ENCODE measurements around the gene BOLA3.

Gene BOLA3

DNA sequence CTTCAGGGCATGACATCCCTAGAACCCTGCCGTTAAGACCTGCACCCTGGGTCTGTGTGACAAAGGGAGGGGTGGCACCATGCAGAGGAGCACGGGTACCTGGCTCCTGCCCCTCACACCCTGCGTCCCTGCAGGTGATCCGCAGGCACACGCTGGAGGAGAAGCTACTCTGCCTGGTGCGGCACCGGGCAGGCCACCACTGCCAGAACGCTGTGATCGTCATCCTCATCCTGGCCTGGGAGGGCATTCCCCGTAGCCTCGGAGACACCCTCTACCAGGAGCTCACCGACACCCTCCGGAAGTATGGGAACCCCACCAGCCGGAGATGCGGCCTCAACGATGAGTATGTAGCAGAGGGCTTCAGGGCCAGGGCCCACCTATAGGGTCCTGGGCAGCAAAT, 60.0 kb downstream of the BOLA3 start:
- no peak for DNase-seq

DNA sequence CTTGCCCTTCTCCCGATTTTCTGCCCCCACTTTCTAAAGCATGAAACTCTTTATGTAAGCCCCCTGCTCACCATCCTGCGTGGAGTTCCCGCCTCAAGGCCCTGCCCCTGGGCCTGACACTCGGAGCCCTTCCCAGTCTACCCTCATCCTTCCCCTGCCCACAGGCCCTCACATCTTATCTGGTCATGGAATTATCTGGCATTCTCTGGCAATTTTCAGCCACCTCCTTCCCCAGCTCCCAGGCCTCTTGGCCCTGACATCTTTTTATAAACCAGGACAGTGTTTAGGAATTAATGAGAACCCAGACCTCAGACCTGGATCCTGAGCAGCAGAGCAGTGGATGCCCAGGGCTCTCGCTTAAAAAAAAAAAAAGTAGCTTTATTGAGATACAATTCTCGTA, 61.7 kb downstream of the BOLA3 start:
- H3K4ac ChIP-seq (ENCODE audit: low read depth in 1 of 2, low read length in 2 of 2), result no peak overlapping the region
- 96% methylated on average over 4 of the region's 6 CpGs for WGBS
- H3K79me1 ChIP-seq (replicated peaks; ENCODE audit: low read length, poor library complexity, severe bottlenecking), result peaks cover 12% of the 10 kb centered on the region
- H2AK5ac ChIP-seq (ENCODE audit: low read length, severe bottlenecking), result no peak overlapping the region
- no peak overlapping the region for H2BK5ac ChIP-seq (ENCODE audit: low read depth, low read length, poor library complexity, severe bottlenecking)
- no peak for DNase-seq
- H3K18ac ChIP-seq (ENCODE audit: low read depth in 1 of 2, low read length in 2 of 2), result no peak overlapping the region
- H2BK15ac ChIP-seq (ENCODE audit: low read depth, poor library complexity, severe bottlenecking), result no peak overlapping the region
- H3K27me3 ChIP-seq (ENCODE audit: control insufficient read depth in 1 of 2, insufficient read depth in 1 of 2, low read length in 2 of 2), result no peaks in the 10 kb centered on the region
- H4K8ac ChIP-seq (ENCODE audit: low read length), result no peak overlapping the region
- H3K4me1 ChIP-seq (ENCODE audit: control insufficient read depth, insufficient read depth, low read depth, low read length), result peaks cover 9% of the 10 kb centered on the region
- no peak overlapping the region for H4K91ac ChIP-seq (ENCODE audit: low read length)
- H3K23ac ChIP-seq (ENCODE audit: low read length in 2 of 2), result no peak overlapping the region
- no peak overlapping the region for H2AFZ ChIP-seq (ENCODE audit: low read depth, low read length)
- no peak overlapping the region for H3K4me2 ChIP-seq (ENCODE audit: low read length, poor library complexity, severe bottlenecking)
- H3K36me3 ChIP-seq (ENCODE audit: control insufficient read depth in 1 of 2, insufficient read depth in 2 of 2, low read depth in 1 of 2, low read length in 2 of 2), result peaks cover 30 to 46% of the 10 kb centered on the region in 2 experiments
- no peak overlapping the region for H3K4me3 ChIP-seq (ENCODE audit: insufficient read depth in 1 of 2, low read depth in 1 of 2, low read length in 2 of 2)
- no peak overlapping the region for H2BK12ac ChIP-seq (ENCODE audit: low read length in 2 of 2)
- no peak overlapping the region for H3K9ac ChIP-seq (ENCODE audit: low read length)
- no peaks in the 10 kb centered on the region for H3K9me3 ChIP-seq (ENCODE audit: control insufficient read depth, low read length)
- no peak overlapping the region for H3K14ac ChIP-seq (ENCODE audit: low read length in 2 of 2)
- no peak overlapping the region for H2BK120ac ChIP-seq (ENCODE audit: low read depth, low read length)
- no peak overlapping the region for H3K27ac ChIP-seq (ENCODE audit: low read length, poor library complexity, severe bottlenecking)

More for the DNA sequence above, 60.0 kb downstream of the BOLA3 start:
- Histone ChIP-seq H3K4ac (ENCODE audit: low read depth in 1 of 2, low read length in 2 of 2) (no peak overlapping the region), H3K4me3 (ENCODE audit: insufficient read depth in 1 of 2, low read depth in 1 of 2, low read length in 2 of 2) (no peak overlapping the region), H3K18ac (ENCODE audit: low read depth in 1 of 2, low read length in 2 of 2) (no peak overlapping the region), H2BK120ac (ENCODE audit: low read depth, low read length) (no peak overlapping the region), H2BK12ac (ENCODE audit: low read length in 2 of 2) (no peak overlapping the region), H4K91ac (ENCODE audit: low read length) (no peak overlapping the region), H3K23ac (ENCODE audit: low read length in 2 of 2) (no peak overlapping the region), H2BK15ac (ENCODE audit: low read depth, poor library complexity, severe bottlenecking) (no peak overlapping the region), H2AFZ (ENCODE audit: low read depth, low read length) (no peak overlapping the region), H3K9me3 (ENCODE audit: control insufficient read depth, low read length) (no peaks in the 10 kb centered on the region), H4K8ac (ENCODE audit: low read length) (no peak overlapping the region), H3K9ac (ENCODE audit: low read length) (no peak overlapping the region), H3K4me1 (ENCODE audit: control insufficient read depth, insufficient read depth, low read depth, low read length) (peaks cover 9% of the 10 kb centered on the region), H3K79me1 (replicated peaks; ENCODE audit: low read length, poor library complexity, severe bottlenecking) (peaks cover 14% of the 10 kb centered on the region), H3K14ac (ENCODE audit: low read length in 2 of 2) (no peak overlapping the region), H3K27me3 (ENCODE audit: control insufficient read depth in 1 of 2, insufficient read depth in 1 of 2, low read length in 2 of 2) (no peaks in the 10 kb centered on the region), H2BK5ac (ENCODE audit: low read depth, low read length, poor library complexity, severe bottlenecking) (no peak overlapping the region), H3K27ac (ENCODE audit: low read length, poor library complexity, severe bottlenecking) (no peak overlapping the region), H2AK5ac (ENCODE audit: low read length, severe bottlenecking) (no peak overlapping the region), H3K4me2 (ENCODE audit: low read length, poor library complexity, severe bottlenecking) (no peak overlapping the region), H3K36me3 (ENCODE audit: control insufficient read depth in 1 of 2, insufficient read depth in 2 of 2, low read depth in 1 of 2, low read length in 2 of 2) (peaks cover 41 to 48% of the 10 kb centered on the region in 2 experiments)
- 98% methylated on average over 16 of the region's 16 CpGs for WGBS

Measured in mesenchymal stem cell (in vitro differentiated cells and primary cell).